Parathyroid adenoma (tissue), 2 donors: Measurements from ENCODE around the gene LUC7L2.
"Not testable (repeated sequence)": the region's sequence is repeated elsewhere in the genome, so short reads cannot be mapped to it uniquely, and the experiment has no call there.

ENCODE experiments used
- H2AFZ ChIP-seq: fragments of 300-600 bp; sonication (generic); one replicate; pipeline ENCODE4 v1.7.0; 2017; ENCODE audit warnings: antibody characterized with exemption, mild to moderate bottlenecking
- H3K27ac ChIP-seq: fragments of 300-600 bp; sonication (generic); one replicate; pipeline ENCODE4 v1.7.0; 2017
- H3K27me3 ChIP-seq: fragments of 300-600 bp; sonication (generic); one replicate; pipeline ENCODE4 v1.7.0; 2017; ENCODE audit warnings: low read length; ENCODE audit not compliant: control insufficient read depth, insufficient read depth
- H3K36me3 ChIP-seq: fragments of 300-600 bp; sonication (generic); one replicate; pipeline ENCODE4 v1.7.0; 2017; ENCODE audit warnings: low read length; ENCODE audit not compliant: control insufficient read depth, insufficient read depth
- H3K4me1 ChIP-seq: fragments of 300-600 bp; sonication (generic); one replicate; pipeline ENCODE4 v1.7.0; 2017; ENCODE audit warnings: control low read depth
- H3K4me2 ChIP-seq: fragments of 300-600 bp; sonication (generic); one replicate; pipeline ENCODE4 v1.7.0; 2017; ENCODE audit warnings: low read length
- H3K4me3 ChIP-seq: fragments of 300-600 bp; sonication (generic); one replicate; pipeline ENCODE4 v1.7.0; 2017; ENCODE audit warnings: low read depth, low read length
- H3K79me2 ChIP-seq: fragments of 300-600 bp; sonication (generic); one replicate; pipeline ENCODE4 v1.7.0; 2017; ENCODE audit warnings: control low read depth
- H3K9ac ChIP-seq: fragments of 300-600 bp; sonication (generic); one replicate; pipeline ENCODE4 v1.7.0; 2017; ENCODE audit warnings: mild to moderate bottlenecking
- H3K9me3 ChIP-seq: fragments of 300-600 bp; sonication (generic); one replicate; pipeline ENCODE4 v1.7.0; 2017; ENCODE audit warnings: low read length; ENCODE audit not compliant: control insufficient read depth
- TF ChIP-seq, protein P1 (sequence below): fragments of 300-600 bp; sonication (generic); IDR thresholded peaks from one replicate; pipeline ENCODE4 v1.7.0; 2017; ENCODE audit warnings: antibody characterized with exemption, mild to moderate bottlenecking
- donor health status: primary hyperparathyroidism.

LUC7L2 gene

DNA sequence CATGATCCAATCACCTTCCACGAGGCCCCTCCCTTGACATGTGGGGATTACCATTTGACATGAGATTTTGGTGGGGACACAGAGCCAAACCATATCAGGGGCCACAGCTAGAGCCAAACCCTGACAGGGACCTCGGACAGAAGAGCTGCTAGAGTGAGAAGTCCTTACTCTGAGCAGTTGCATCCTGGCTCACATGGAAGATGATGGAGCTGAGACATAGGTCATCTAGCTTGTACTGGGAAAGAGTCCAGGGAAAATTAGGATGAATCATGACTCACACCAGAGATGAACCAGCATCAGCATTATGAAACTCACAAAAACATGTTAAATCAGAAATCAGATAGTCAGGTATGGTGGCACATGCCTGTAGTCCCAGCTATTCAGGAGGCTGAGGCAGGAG lies 31.3 kb upstream of the LUC7L2 start:
- Histone ChIP-seq H3K4me2 (no peak overlapping the region), H3K27me3 (no peaks in the 10 kb centered on the region), H3K4me1 (peaks cover 6% of the 10 kb centered on the region), H3K79me2 (no peaks in the 10 kb centered on the region), H3K9me3 (no peaks in the 10 kb centered on the region), H3K9ac (no peak overlapping the region), H3K36me3 (no peaks in the 10 kb centered on the region), H2AFZ (no peak overlapping the region), H3K27ac (no peak overlapping the region), H3K4me3 (no peak overlapping the region)
- TF ChIP-seq, protein P1, sequence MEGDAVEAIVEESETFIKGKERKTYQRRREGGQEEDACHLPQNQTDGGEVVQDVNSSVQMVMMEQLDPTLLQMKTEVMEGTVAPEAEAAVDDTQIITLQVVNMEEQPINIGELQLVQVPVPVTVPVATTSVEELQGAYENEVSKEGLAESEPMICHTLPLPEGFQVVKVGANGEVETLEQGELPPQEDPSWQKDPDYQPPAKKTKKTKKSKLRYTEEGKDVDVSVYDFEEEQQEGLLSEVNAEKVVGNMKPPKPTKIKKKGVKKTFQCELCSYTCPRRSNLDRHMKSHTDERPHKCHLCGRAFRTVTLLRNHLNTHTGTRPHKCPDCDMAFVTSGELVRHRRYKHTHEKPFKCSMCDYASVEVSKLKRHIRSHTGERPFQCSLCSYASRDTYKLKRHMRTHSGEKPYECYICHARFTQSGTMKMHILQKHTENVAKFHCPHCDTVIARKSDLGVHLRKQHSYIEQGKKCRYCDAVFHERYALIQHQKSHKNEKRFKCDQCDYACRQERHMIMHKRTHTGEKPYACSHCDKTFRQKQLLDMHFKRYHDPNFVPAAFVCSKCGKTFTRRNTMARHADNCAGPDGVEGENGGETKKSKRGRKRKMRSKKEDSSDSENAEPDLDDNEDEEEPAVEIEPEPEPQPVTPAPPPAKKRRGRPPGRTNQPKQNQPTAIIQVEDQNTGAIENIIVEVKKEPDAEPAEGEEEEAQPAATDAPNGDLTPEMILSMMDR = no peak

DNA sequence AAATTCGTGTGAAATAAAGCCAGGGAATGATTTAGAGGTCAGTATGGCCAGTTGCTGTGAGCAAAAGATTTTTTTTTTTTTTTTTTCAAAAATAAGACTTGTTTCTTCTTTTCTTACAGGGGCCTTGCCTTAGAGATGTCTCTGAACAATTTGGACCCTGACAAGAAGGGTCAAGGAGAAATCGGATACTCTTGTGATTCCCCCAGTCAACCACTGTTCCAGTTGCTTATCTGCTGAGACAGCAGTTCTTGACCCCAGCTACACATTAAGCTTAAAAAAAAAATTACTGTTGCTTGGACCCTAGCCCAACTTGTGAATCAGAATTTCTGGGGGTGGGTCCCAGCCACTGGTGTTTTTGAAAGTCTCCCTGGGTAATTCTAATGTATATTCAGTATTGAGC lies 30.6 kb upstream of the LUC7L2 start:
- H3K79me2 ChIP-seq = no peaks in the 10 kb centered on the region
- no peak overlapping the region for H3K4me2 ChIP-seq
- TF ChIP-seq, protein P1 = no peak
- peaks cover 6% of the 10 kb centered on the region for H3K4me1 ChIP-seq
- H3K9me3 ChIP-seq = no peaks in the 10 kb centered on the region
- no peaks in the 10 kb centered on the region for H3K27me3 ChIP-seq
- no peak overlapping the region for H3K4me3 ChIP-seq
- H3K9ac ChIP-seq = no peak overlapping the region
- H3K27ac ChIP-seq = no peak overlapping the region
- H2AFZ ChIP-seq = no peak overlapping the region
- H3K36me3 ChIP-seq = no peaks in the 10 kb centered on the region

DNA sequence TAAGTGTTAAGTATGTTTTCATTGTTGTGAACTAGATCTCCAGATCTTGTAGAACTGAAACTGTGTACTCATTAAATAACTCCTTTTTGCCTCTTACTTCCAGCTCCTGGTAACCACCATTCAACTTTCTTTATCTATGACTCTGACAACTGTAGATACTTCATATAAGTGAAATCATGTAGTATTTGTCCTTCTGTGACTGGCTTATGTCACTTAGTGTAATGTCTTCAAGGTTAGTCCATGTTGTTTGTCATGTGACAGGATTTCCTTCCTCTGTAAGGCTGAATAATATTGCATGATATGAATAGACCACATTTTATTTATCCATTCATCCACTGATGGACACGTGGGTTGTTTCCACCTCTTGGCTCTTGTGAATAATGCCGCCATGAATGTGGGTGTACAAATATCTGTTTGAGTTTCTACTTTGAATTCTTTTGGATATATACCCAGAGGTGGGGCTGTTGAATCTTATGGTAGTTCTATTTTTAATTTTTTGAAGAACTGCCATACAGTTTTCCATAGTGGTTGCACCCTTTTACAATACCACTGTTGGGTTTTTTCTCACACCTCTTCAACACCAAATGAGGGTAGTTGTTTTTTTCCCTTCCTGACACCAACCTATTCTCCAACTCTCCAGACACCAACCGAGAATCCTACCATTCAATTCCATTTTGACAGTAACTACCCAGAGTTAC lies 29.2 kb upstream of the LUC7L2 start:
- no peaks in the 10 kb centered on the region for H3K27me3 ChIP-seq
- peaks cover 6% of the 10 kb centered on the region for H3K4me1 ChIP-seq
- H3K4me2 ChIP-seq = no peak overlapping the region
- H3K36me3 ChIP-seq = no peaks in the 10 kb centered on the region
- no peak overlapping the region for H3K9ac ChIP-seq
- no peaks in the 10 kb centered on the region for H3K79me2 ChIP-seq
- H3K4me3 ChIP-seq = no peak overlapping the region
- TF ChIP-seq, protein P1 = no peak
- no peaks in the 10 kb centered on the region for H3K9me3 ChIP-seq
- H2AFZ ChIP-seq = no peak overlapping the region
- no peak overlapping the region for H3K27ac ChIP-seq

DNA sequence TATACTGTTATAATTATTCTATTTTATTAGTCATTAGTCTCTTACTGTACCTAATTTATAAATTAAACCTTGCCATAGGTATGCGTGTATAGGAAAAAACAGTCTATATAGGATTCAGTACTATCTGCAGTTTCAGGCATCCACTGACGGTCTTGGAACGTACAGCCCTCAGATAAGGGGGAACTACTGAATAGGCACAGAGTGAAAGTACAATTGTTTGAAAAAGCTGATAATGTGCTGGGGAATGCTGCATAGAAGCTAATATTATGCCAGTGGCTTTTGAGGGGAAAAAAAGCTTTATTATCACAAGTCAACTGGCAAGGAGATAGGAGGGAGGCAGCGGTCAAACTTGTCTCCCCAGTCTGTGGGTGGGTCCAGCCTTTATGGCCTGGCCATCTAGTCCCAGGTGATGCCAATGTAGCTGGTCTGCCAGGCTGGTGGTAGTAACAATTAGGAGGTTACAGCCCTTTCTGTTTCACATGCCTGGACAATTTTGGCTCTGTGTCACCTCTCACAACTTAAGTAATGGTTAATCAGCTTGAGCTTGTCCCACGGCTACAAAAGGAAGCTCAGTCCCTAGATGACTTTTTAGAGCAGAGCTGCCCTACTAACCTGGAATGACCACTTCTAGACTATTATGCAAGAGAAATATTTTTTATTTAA lies 26.9 kb upstream of the LUC7L2 start:
- H3K4me2 ChIP-seq = no peak overlapping the region
- TF ChIP-seq, protein P1 = no peak
- no peak overlapping the region for H2AFZ ChIP-seq
- H3K4me1 ChIP-seq = peaks cover 6% of the 10 kb centered on the region
- H3K9me3 ChIP-seq = no peaks in the 10 kb centered on the region
- H3K27me3 ChIP-seq = no peaks in the 10 kb centered on the region
- H3K36me3 ChIP-seq = no peaks in the 10 kb centered on the region
- H3K79me2 ChIP-seq = no peaks in the 10 kb centered on the region
- H3K9ac ChIP-seq = no peak overlapping the region
- no peak overlapping the region for H3K27ac ChIP-seq
- H3K4me3 ChIP-seq = no peak overlapping the region

DNA sequence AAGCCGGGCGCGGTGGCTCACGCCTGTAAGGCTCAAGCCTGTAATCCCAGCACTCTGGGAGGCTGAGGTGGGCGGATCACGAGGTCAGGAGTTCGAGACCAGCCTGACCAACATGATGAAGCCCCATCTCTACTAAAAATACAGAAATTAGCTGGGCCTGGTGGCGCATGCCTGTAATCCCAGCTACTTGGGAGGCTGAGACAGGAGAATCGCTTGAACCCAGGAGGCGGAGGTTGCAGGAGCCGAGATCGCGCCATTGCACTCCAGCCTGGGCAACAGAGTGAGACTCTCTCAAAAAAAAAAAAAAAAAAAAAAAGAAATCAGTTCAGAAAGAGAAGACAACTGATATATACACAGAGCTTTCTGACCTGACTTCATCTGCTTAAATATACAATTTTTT lies 26.3 kb upstream of the LUC7L2 start:
- H3K4me3 ChIP-seq, H3K79me2 ChIP-seq, H3K9ac ChIP-seq, H2AFZ ChIP-seq, H3K9me3 ChIP-seq, H3K27me3 ChIP-seq, H3K4me2 ChIP-seq, H3K4me1 ChIP-seq, H3K27ac ChIP-seq, H3K36me3 ChIP-seq: not testable (repeated sequence)
